Calu3 (cell line): ENCODE measurements around the gene SSBP2. TPM values are rescaled to one million over a fixed set of nuclear protein-coding genes. Genes with fewer than 3 reads are reported as not detected.

Experiments
- BruUV-seq: library from RNA; stranded (reverse); fragments of 400-500 nt; replicated peaks from 2 replicates; lab custom pipeline; 2021; lab: Mats Ljungman, UMichigan
- CTCF ChIA-PET: fragments of 300-600 bp; sonication (Branson Sonifier 250); formaldehyde crosslinking; loops from one replicate; lab custom pipeline; 2022; ENCODE audit warnings: antibody characterized with exemption; lab: Charles Lee
- DNase-seq: peaks from one replicate; pipeline ENCODE4 v3.0.0; 2022
- H3K27ac Mint-ChIP-seq: one replicate; pipeline ENCODE4 v1.8.0; 2022; ENCODE audit warnings: mixed read lengths; ENCODE audit not compliant: unreplicated experiment
- H3K27me3 Mint-ChIP-seq: one replicate; pipeline ENCODE4 v1.8.0; 2022; ENCODE audit warnings: mixed read lengths; ENCODE audit not compliant: unreplicated experiment
- H3K36me3 Mint-ChIP-seq: one replicate; pipeline ENCODE4 v1.8.0; 2022; ENCODE audit warnings: mild to moderate bottlenecking, moderate library complexity, mixed read lengths; ENCODE audit not compliant: insufficient read depth, unreplicated experiment
- H3K4me1 Mint-ChIP-seq: one replicate; pipeline ENCODE4 v1.8.0; 2022; ENCODE audit warnings: mild to moderate bottlenecking, low read depth, mixed read lengths; ENCODE audit not compliant: unreplicated experiment
- H3K4me3 Mint-ChIP-seq: one replicate; pipeline ENCODE4 v1.8.0; 2022; ENCODE audit warnings: mild to moderate bottlenecking, low read depth, moderate library complexity, mixed read lengths; ENCODE audit not compliant: unreplicated experiment
- H3K9me3 Mint-ChIP-seq: one replicate; pipeline ENCODE4 v1.8.0; 2022; ENCODE audit warnings: low read depth, mixed read lengths; ENCODE audit not compliant: unreplicated experiment
- CTCF ChIP-seq: fragments of 200-600 bp; IDR thresholded peaks from one replicate; pipeline ENCODE4 v1.8.0; 2022; ENCODE audit warnings: antibody characterized with exemption; ENCODE audit not compliant: unreplicated experiment
- intact Hi-C: fragments of 100-400 bp; cut with micrococcal nuclease; formaldehyde crosslinking; loops from one replicate; pipeline ENCODE4 v1.10.0; 2022; ENCODE audit not compliant: unreplicated experiment
- total RNA-seq: library from RNA; stranded (reverse); gene quantifications from 2 replicates; pipeline ENCODE4 v1.2.3, GENCODE V29; 2022

SSBP2 gene
- total RNA-seq, 1 experiment from 2014 or later = 18.9 TPM

- DNase-seq = no peak
- intact Hi-C loops = no loop called here
- no peak overlapping the region for H3K4me3 Mint-ChIP-seq
Observed at GRCh38 chr5:81789033-81789432, 38.1 kb upstream of the SSBP2 start.

GRCh38 chr5:81788329-81788728 is 37.4 kb upstream of the SSBP2 start:
- intact Hi-C loops = no loop called here

More at GRCh38 chr5:81789033-81789432, 38.1 kb upstream of the SSBP2 start:
- Mint-ChIP-seq H3K4me1 (no peaks in the 10 kb centered on the region), H3K27me3 (no peaks in the 10 kb centered on the region), H3K36me3 (no peaks in the 10 kb centered on the region), H3K27ac (no peak overlapping the region), H3K9me3 (no peaks in the 10 kb centered on the region)
- no peak for TF ChIP-seq CTCF
- BruUV-seq = no TSS peak
- CTCF ChIA-PET = interaction anchor here (0.6 to 0.7 kb wide), 2 partner anchors 11 to 12 kb away, joined by 3 to 4 read pairs; no protein-coding TSS in a partner anchor

GRCh38 chr5:81787474-81788242 is 36.8 kb upstream of the SSBP2 start:
- H3K4me3 Mint-ChIP-seq = no peak overlapping the region
- no peaks in the 10 kb centered on the region for H3K27me3 Mint-ChIP-seq
- no peak for DNase-seq
- H3K4me1 Mint-ChIP-seq = no peaks in the 10 kb centered on the region
- intact Hi-C loops = no loop called here
- TF ChIP-seq CTCF = no peak
- CTCF ChIA-PET = no interaction called here
- no peak overlapping the region for H3K27ac Mint-ChIP-seq
- BruUV-seq = no TSS peak
- no peaks in the 10 kb centered on the region for H3K36me3 Mint-ChIP-seq
- no peaks in the 10 kb centered on the region for H3K9me3 Mint-ChIP-seq

More at GRCh38 chr5:81788329-81788728, 37.4 kb upstream of the SSBP2 start:
- Mint-ChIP-seq H3K9me3 (no peaks in the 10 kb centered on the region), H3K36me3 (no peaks in the 10 kb centered on the region), H3K27me3 (no peaks in the 10 kb centered on the region), H3K27ac (no peak overlapping the region), H3K4me1 (no peaks in the 10 kb centered on the region), H3K4me3 (no peak overlapping the region)
- CTCF ChIA-PET = no interaction called here
- TF ChIP-seq CTCF = no peak
- BruUV-seq = no TSS peak
- DNase-seq = no peak

DNA sequence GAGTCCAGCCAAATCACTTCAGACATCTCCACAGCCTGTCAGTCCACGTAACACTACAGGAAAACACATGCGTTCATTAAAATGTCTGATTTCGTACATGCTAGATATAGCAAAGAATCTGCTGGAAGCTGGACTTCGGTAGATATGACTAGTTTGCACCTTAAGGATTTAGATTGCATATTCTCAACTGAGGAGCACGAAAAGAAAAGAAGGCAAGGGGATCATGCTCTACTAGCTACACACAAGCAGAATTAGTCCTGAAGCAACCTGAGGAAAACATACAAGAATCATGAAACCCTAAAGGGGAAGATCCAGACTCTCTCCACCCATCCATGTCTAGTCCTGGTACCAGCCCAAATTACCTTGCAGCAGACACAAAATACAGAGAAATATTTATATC is 36.1 kb upstream of the SSBP2 start:
- CTCF ChIA-PET = no interaction called here
- intact Hi-C loops = no loop called here
- H3K36me3 Mint-ChIP-seq = no peaks in the 10 kb centered on the region
- no peaks in the 10 kb centered on the region for H3K27me3 Mint-ChIP-seq
- H3K9me3 Mint-ChIP-seq = no peaks in the 10 kb centered on the region
- no peak for DNase-seq
- H3K27ac Mint-ChIP-seq = no peak overlapping the region
- no peak overlapping the region for H3K4me3 Mint-ChIP-seq
- no TSS peak for BruUV-seq
- TF ChIP-seq CTCF = no peak
- H3K4me1 Mint-ChIP-seq = no peaks in the 10 kb centered on the region
